Loucy (cell line): ENCODE measurements around the gene THRAP3.

Source experiments
- H2AFZ ChIP-seq: fragments of 200-600 bp; sonication (generic); 2 replicates; pipeline ENCODE4 v1.6.0; 2016; ENCODE audit warnings: antibody characterized with exemption, mild to moderate bottlenecking, low read length, moderate library complexity
- H3F3A ChIP-seq: fragments of 200-600 bp; 2 replicates; pipeline ENCODE4 v1.6.0; 2016; ENCODE audit warnings: antibody characterized with exemption, low read depth, mild to moderate bottlenecking
- H3K27me3 ChIP-seq: fragments of 200-600 bp; sonication (generic); 2 replicates; pipeline ENCODE4 v1.6.1; 2014; ENCODE audit warnings: low read length, mild to moderate bottlenecking; ENCODE audit not compliant: insufficient read depth, poor library complexity, severe bottlenecking
- H3K36me3 ChIP-seq: fragments of 200-600 bp; sonication (generic); 2 replicates; pipeline ENCODE4 v1.6.1; 2016; ENCODE audit warnings: low read length; ENCODE audit not compliant: insufficient read depth
- H3K4me1 ChIP-seq: fragments of 200-600 bp; sonication (generic); 2 replicates; pipeline ENCODE4 v1.5.1; 2014; ENCODE audit warnings: low read length, mild to moderate bottlenecking; ENCODE audit not compliant: insufficient read depth, poor library complexity, severe bottlenecking
- H3K4me2 ChIP-seq: fragments of 200-600 bp; sonication (generic); 2 replicates; pipeline ENCODE4 v1.6.0; 2014; ENCODE audit warnings: antibody characterized with exemption, low read length, low read depth, mild to moderate bottlenecking; ENCODE audit not compliant: poor library complexity, severe bottlenecking
- H3K4me3 ChIP-seq: fragments of 200-600 bp; sonication (generic); 2 replicates; pipeline ENCODE4 v1.5.1; 2014; ENCODE audit warnings: low read length, mild to moderate bottlenecking, mixed read lengths; ENCODE audit not compliant: poor library complexity, severe bottlenecking
- H3K79me2 ChIP-seq: fragments of 200-600 bp; sonication (generic); 2 replicates; pipeline ENCODE4 v1.6.1; 2014; ENCODE audit warnings: low read length; ENCODE audit not compliant: insufficient read depth
- H3K9ac ChIP-seq: fragments of 200-600 bp; sonication (generic); 2 replicates; pipeline ENCODE4 v1.6.0; 2014; ENCODE audit warnings: mild to moderate bottlenecking, low read depth, low read length, moderate library complexity; ENCODE audit not compliant: poor library complexity, severe bottlenecking
- H3K9me2 ChIP-seq: fragments of 200-600 bp; sonication (generic); replicated peaks from 2 replicates; pipeline ENCODE4 v1.6.1; 2016; ENCODE audit warnings: low read depth, low read length, mixed read lengths
- H3K9me3 ChIP-seq: fragments of 200-600 bp; sonication (generic); 2 replicates; pipeline ENCODE4 v1.6.1; 2014; ENCODE audit warnings: mild to moderate bottlenecking, antibody characterized with exemption, low read length, low read depth; ENCODE audit not compliant: insufficient read depth
- H4K20me1 ChIP-seq: fragments of 200-600 bp; sonication (generic); 2 replicates; pipeline ENCODE4 v1.6.0; 2014; ENCODE audit warnings: antibody characterized with exemption, low read length, mild to moderate bottlenecking; ENCODE audit not compliant: insufficient read depth, poor library complexity, severe bottlenecking
- EZH2phosphoT487 ChIP-seq: fragments of 200-600 bp; IDR thresholded peaks from 2 replicates; pipeline ENCODE4 v1.6.1; 2018; ENCODE audit warnings: antibody characterized with exemption, mild to moderate bottlenecking, moderate library complexity, borderline replicate concordance
- TF ChIP-seq, protein P1 (sequence below): fragments of 200-600 bp; sonication (generic); conservative IDR thresholded peaks from 2 replicates; pipeline ENCODE4 v1.5.1; 2014; ENCODE audit warnings: mild to moderate bottlenecking, antibody characterized with exemption, low read length

Gene THRAP3

DNA sequence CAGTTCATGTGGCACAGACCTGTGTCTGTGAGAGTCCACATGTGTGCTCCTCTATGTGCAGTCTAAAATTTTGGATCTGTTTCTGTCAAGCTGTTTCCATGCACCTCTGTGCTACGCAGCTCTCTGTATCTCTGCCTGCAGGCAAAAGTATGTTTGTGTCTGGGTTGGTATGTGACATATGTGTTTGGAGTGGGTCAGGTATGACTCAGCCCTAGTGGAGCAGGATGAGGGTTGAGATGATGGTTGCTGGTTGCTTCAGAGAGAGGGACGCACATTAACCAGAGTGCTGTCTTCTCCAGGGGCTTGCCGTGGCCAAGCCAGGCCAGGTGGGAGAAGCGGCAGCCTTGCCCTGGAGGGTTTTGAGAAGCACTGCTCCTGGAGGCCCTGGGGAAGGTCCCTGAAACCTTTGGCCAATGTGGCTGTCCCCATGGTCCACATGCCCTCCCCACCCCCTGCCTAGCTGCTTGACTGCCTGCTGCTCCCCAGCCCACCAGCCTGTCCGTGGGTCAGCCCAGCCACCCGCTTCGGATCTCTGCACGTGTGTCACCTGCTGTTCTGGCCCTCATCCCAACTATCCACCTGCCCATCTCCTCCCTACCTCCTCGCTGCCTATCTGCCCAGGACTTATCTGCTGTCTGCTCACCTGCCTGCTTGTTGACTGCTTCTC, 103.3 kb downstream of the THRAP3 start:
- Histone ChIP-seq H4K20me1 (no peaks in the 10 kb centered on the region), H3K36me3 (no peaks in the 10 kb centered on the region), H3K79me2 (no peaks in the 10 kb centered on the region), H3K4me3 (no peak overlapping the region), H3K27me3 (no peaks in the 10 kb centered on the region), H3K9ac (no peak overlapping the region), H3F3A (no peaks in the 10 kb centered on the region), H3K9me2 (no peaks in the 10 kb centered on the region), H2AFZ (no peak overlapping the region), H3K4me2 (no peak overlapping the region), H3K9me3 (no peaks in the 10 kb centered on the region), H3K4me1 (peaks cover 30% of the 10 kb centered on the region)
- TF ChIP-seq, protein P1, sequence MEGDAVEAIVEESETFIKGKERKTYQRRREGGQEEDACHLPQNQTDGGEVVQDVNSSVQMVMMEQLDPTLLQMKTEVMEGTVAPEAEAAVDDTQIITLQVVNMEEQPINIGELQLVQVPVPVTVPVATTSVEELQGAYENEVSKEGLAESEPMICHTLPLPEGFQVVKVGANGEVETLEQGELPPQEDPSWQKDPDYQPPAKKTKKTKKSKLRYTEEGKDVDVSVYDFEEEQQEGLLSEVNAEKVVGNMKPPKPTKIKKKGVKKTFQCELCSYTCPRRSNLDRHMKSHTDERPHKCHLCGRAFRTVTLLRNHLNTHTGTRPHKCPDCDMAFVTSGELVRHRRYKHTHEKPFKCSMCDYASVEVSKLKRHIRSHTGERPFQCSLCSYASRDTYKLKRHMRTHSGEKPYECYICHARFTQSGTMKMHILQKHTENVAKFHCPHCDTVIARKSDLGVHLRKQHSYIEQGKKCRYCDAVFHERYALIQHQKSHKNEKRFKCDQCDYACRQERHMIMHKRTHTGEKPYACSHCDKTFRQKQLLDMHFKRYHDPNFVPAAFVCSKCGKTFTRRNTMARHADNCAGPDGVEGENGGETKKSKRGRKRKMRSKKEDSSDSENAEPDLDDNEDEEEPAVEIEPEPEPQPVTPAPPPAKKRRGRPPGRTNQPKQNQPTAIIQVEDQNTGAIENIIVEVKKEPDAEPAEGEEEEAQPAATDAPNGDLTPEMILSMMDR: no peak
- TF ChIP-seq EZH2phosphoT487: no peak

DNA sequence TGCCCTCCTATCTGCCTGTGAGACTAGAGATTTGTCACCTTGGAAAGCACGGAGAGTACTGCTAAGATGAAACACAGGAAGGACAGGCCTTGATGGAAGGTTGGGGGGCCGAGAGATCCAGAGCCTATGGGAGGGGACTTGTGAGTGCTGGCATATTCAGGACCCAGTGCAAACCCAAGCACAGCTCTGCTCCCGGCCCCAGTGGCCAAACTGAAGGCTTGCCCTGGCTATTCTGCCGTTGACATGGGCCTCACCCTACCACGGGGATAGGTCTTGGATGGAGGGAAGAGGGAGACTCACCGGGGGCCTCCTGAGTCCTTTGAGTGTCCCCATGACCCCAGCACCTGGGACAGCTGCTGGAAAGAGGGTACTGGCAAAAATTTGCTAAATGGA, 103.8 kb downstream of the THRAP3 start:
- no peak overlapping the region for H3K4me3 ChIP-seq
- no peaks in the 10 kb centered on the region for H4K20me1 ChIP-seq
- no peak overlapping the region for H3K4me2 ChIP-seq
- no peak for TF ChIP-seq EZH2phosphoT487
- TF ChIP-seq, protein P1: no peak
- H3K9ac ChIP-seq: no peak overlapping the region
- H3K79me2 ChIP-seq: no peaks in the 10 kb centered on the region
- no peak overlapping the region for H2AFZ ChIP-seq
- H3K9me2 ChIP-seq: no peaks in the 10 kb centered on the region
- H3K4me1 ChIP-seq: peaks cover 30% of the 10 kb centered on the region
- H3F3A ChIP-seq: no peaks in the 10 kb centered on the region
- no peaks in the 10 kb centered on the region for H3K27me3 ChIP-seq
- H3K36me3 ChIP-seq: no peaks in the 10 kb centered on the region
- no peaks in the 10 kb centered on the region for H3K9me3 ChIP-seq

DNA sequence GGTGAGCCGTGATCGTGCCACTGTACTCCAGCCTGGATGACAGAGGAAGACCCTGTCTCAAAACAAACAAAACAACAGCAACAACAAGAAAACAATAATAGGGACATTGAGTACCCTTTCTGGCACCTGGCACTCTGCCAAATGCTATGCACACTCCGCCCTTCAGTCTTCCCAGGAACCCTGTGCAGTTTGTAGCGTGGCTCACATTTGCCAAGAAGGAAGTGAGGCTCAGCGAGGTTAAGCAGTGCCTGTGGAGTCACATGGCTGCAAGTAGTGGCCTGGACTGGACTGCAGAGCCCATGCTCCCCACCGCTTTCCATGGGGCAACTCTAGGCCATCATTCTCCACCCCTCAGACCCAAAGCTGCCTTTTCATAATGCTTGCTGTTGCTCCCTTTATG, 104.5 kb downstream of the THRAP3 start:
- H3K27me3 ChIP-seq: no peaks in the 10 kb centered on the region
- no peak for TF ChIP-seq EZH2phosphoT487
- TF ChIP-seq, protein P1: no peak
- no peaks in the 10 kb centered on the region for H3F3A ChIP-seq
- no peaks in the 10 kb centered on the region for H3K9me2 ChIP-seq
- no peaks in the 10 kb centered on the region for H4K20me1 ChIP-seq
- H3K4me3 ChIP-seq: no peak overlapping the region
- no peak overlapping the region for H2AFZ ChIP-seq
- H3K4me1 ChIP-seq: peaks cover 29% of the 10 kb centered on the region
- no peaks in the 10 kb centered on the region for H3K79me2 ChIP-seq
- no peak overlapping the region for H3K9ac ChIP-seq
- H3K9me3 ChIP-seq: no peaks in the 10 kb centered on the region
- H3K4me2 ChIP-seq: no peak overlapping the region
- no peaks in the 10 kb centered on the region for H3K36me3 ChIP-seq
